ENCODE data around the gene SH2D7. TPM values are rescaled to one million over a fixed set of nuclear protein-coding genes. Genes with fewer than 3 reads are reported as not detected.
A peak's percentile ranks its signal among the peaks of the same experiment; 100 is the strongest.

The SH2D7 gene
- total RNA-seq, 1 experiment from 2014 or later = not detected

GRCh38 chr15:78146425-78147154, 54.2 kb downstream of the SH2D7 start:
- H3K27ac ChIP-seq (ENCODE audit: low read depth, low read length, poor library complexity, severe bottlenecking) = no peak overlapping the region
- POLR2A ChIA-PET (ENCODE audit: low non-redundant PET) = no interaction called here
- TF ChIP-seq EZH2 (IDR thresholded peaks at IDR 0.05; ENCODE audit: borderline replicate concordance, low read depth, low read length, poor library complexity, severe bottlenecking) (no peak), CTCF (conservative IDR thresholded peaks at IDR 0.05; ENCODE audit: low read depth, low read length) (no peak)
- H3K4me3 ChIP-seq (ENCODE audit: low read depth, low read length, poor library complexity, severe bottlenecking) = no peak overlapping the region
- H3K27me3 ChIP-seq (replicated peaks; ENCODE audit: insufficient read depth, low read depth, low read length, poor library complexity) = no peaks in the 10 kb centered on the region
- CTCF ChIA-PET = no interaction called here
- H3K36me3 ChIP-seq (ENCODE audit: insufficient read depth, low read length, poor library complexity, severe bottlenecking) = no peaks in the 10 kb centered on the region
- H3K9me3 ChIP-seq (ENCODE audit: low read depth, low read length, poor library complexity, severe bottlenecking) = no peaks in the 10 kb centered on the region
- H3K4me1 ChIP-seq (ENCODE audit: insufficient read depth, low read length, poor library complexity, severe bottlenecking) = peaks cover 12% of the 10 kb centered on the region
- no peak for DNase-seq (ENCODE audit: low spot score)
- BruUV-seq (replicated peaks) = no TSS peak
- intact Hi-C loops (cut with micrococcal nuclease; ENCODE audit: unreplicated experiment) = no loop called here

DNA sequence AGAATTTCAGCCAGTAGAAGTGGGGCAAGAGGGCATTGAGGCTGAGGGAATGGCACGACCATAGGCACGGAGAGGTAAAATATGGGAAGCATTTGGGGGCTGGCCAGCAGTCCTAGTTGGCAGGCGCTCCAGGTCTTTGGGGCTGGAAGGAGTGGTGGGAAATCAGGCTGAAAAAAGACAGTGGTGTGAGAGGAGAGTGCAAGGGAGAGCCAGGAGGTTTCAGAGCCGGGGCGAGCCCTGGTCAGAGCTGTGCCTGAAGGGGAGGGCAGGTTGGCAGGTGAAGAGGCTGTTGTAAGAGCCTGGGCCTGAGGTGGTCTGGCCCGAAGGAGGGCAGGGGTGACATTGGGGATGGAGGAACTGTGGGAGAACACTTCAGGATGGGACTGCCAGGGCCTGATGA, 55.2 kb downstream of the SH2D7 start:
- POLR2A ChIA-PET (ENCODE audit: low non-redundant PET) = no interaction called here
- TF ChIP-seq EZH2 (IDR thresholded peaks at IDR 0.05; ENCODE audit: borderline replicate concordance, low read depth, low read length, poor library complexity, severe bottlenecking) = no peak
- TF ChIP-seq CTCF (conservative IDR thresholded peaks at IDR 0.05; ENCODE audit: low read depth, low read length) = no peak
- CTCF ChIA-PET = no interaction called here
- intact Hi-C loops (cut with micrococcal nuclease; ENCODE audit: unreplicated experiment) = no loop called here
- Histone ChIP-seq H3K36me3 (ENCODE audit: insufficient read depth, low read length, poor library complexity, severe bottlenecking) (no peaks in the 10 kb centered on the region), H3K27ac (ENCODE audit: low read depth, low read length, poor library complexity, severe bottlenecking) (no peak overlapping the region), H3K27me3 (replicated peaks; ENCODE audit: insufficient read depth, low read depth, low read length, poor library complexity) (no peaks in the 10 kb centered on the region), H3K4me1 (ENCODE audit: insufficient read depth, low read length, poor library complexity, severe bottlenecking) (peaks cover 12% of the 10 kb centered on the region), H3K9me3 (ENCODE audit: low read depth, low read length, poor library complexity, severe bottlenecking) (no peaks in the 10 kb centered on the region), H3K4me3 (ENCODE audit: low read depth, low read length, poor library complexity, severe bottlenecking) (no peak overlapping the region)
- no TSS peak for BruUV-seq (replicated peaks)
- no peak for DNase-seq (ENCODE audit: low spot score)

GRCh38 chr15:78148392-78149067, 56.2 kb downstream of the SH2D7 start:
- Histone ChIP-seq H3K36me3 (ENCODE audit: insufficient read depth, low read length, poor library complexity, severe bottlenecking) (no peaks in the 10 kb centered on the region), H3K4me1 (ENCODE audit: insufficient read depth, low read length, poor library complexity, severe bottlenecking) (peaks cover 12% of the 10 kb centered on the region), H3K27ac (ENCODE audit: low read depth, low read length, poor library complexity, severe bottlenecking) (peak overlapping the region; percentile 45), H3K4me3 (ENCODE audit: low read depth, low read length, poor library complexity, severe bottlenecking) (peak overlapping the region; percentile 80), H3K9me3 (ENCODE audit: low read depth, low read length, poor library complexity, severe bottlenecking) (no peaks in the 10 kb centered on the region), H3K27me3 (replicated peaks; ENCODE audit: insufficient read depth, low read depth, low read length, poor library complexity) (no peaks in the 10 kb centered on the region)
- TF ChIP-seq EZH2 (IDR thresholded peaks at IDR 0.05; ENCODE audit: borderline replicate concordance, low read depth, low read length, poor library complexity, severe bottlenecking) (no peak), CTCF (conservative IDR thresholded peaks at IDR 0.05; ENCODE audit: low read depth, low read length) (no peak)
- BruUV-seq (replicated peaks) = TSS peak; percentile 97
- intact Hi-C loops (cut with micrococcal nuclease; ENCODE audit: unreplicated experiment) = no loop called here
- ChIA-PET POLR2A (ENCODE audit: low non-redundant PET) (no interaction called here), CTCF (no interaction called here)
- no peak for DNase-seq (ENCODE audit: low spot score)
